Right atrium auricular region (tissue), 2 donors: ENCODE results near the gene TMEM63C. TPM values are rescaled to one million over a fixed set of nuclear protein-coding genes. Genes with fewer than 3 reads are reported as not detected.
A peak's percentile ranks its signal among the peaks of the same experiment; 100 is the strongest.

Experiments used
- DNase-seq: peaks from one replicate; pipeline ENCODE4 v3.0.0-alpha.2; 2019; ENCODE audit warnings: low spot score
- H3K27ac ChIP-seq, 2 donors: fragments of 200-600 bp; sonication (generic); 1 replicate in 1 of 2; 2 replicates in 1 of 2; pipeline ENCODE4 v1.5.1; 2016 to 2019
- H3K27me3 ChIP-seq, 2 donors: fragments of 200-600 bp; sonication (generic); one replicate each; pipeline versions ENCODE4 v1.5.1 to v1.6.0; 2017 to 2019
- H3K36me3 ChIP-seq: fragments of 200-600 bp; sonication (generic); one replicate; pipeline ENCODE4 v1.5.1; 2016
- H3K4me1 ChIP-seq, 2 donors: fragments of 200-600 bp; sonication (generic); one replicate each; pipeline versions ENCODE4 v1.5.1 to v1.6.0; 2017 to 2019
- H3K4me3 ChIP-seq, 2 donors: fragments of 200-600 bp; sonication (generic); 1 replicate in 1 of 2; 2 replicates in 1 of 2; pipeline ENCODE4 v1.5.1; 2017 to 2019; ENCODE audit warnings: mild to moderate bottlenecking in 1 of 2, moderate library complexity in 1 of 2
- H3K9me3 ChIP-seq, 2 donors: fragments of 200-600 bp; sonication (generic); one replicate each; pipeline ENCODE4 v1.5.1; 2019
- CTCF ChIP-seq, 2 donors: fragments of 200-600 bp; sonication (generic); IDR thresholded peaks; one replicate each; pipeline ENCODE4 v1.5.1; 2019; ENCODE audit warnings: antibody characterized with exemption in 2 of 2
- total RNA-seq, 2 donors: library from RNA; depleted of rRNA; stranded (reverse); fragments of >200 nt; gene quantifications; one replicate each; pipeline ENCODE4 v1.1.0, GENCODE V29; 2016

TMEM63C gene
- total RNA-seq, 2 donors from 2014 or later, result 0.04 TPM; not detected in 1

DNA sequence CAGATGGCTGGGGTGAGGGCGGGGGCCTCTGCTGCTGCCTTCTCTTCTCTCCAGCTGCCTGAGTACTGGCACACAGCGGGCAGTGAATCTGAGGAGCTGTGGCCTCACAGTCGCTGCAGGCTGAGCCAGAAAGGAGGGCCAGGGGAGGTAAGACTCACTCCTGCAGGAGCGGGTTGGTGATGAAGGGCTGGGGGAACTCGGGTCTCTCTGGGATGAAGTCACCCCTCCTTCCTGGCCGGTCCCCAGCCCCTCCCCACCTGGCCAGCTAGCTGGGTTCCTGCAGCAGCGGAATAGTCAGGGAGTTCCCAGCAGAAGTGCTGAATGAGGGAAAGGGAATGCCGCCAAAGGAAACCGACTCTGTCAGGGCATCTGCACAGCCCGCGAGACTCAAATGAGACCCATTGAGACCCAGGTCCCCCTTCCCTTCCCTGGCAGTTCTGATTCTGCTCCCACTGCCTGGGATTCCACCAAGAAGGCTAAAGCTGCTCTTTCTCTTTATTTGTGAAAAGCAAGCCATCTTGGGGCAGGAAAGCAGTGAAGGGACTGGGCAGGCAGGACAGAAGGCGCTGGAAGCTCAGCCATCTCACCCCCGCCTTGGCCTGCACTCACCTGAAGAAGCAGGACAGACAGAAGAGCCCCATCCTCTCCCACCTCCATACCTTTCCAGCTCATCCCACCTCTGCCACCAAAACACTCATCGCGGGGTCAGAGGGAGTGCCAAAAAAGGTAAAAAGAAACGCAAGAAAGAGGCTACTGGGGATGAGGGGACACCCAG, 84.2 kb downstream of the TMEM63C start:
- Histone ChIP-seq H3K36me3 (no peaks in the 10 kb centered on the region), H3K27me3 (peaks cover 0 to 4% of the 10 kb centered on the region in 2 donors), H3K4me1 (no peaks in the 10 kb centered on the region)

DNA sequence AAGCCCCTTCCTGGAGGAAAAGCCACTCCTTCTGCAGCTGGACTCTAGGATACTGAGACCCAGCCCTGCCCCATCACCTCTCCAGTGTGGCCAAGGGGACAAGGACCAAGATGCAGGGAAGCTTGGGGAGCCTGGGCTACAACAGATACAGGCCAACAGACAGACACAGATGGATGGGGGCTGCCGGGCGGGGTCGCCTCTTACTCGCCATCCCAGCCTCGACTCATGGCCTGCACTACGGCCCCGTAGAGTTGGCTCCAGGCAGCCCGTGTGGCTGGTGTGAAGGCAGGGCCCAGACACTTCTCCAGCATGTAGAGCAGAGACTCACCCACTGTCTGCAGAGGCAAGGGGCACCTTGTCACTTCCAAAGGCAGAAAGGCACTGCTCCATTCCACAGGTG, 84.7 kb downstream of the TMEM63C start:
- Histone ChIP-seq H3K4me1 (no peaks in the 10 kb centered on the region), H3K36me3 (no peaks in the 10 kb centered on the region), H3K4me3 (no peak overlapping the region), H3K27me3 (peaks cover 0 to 10% of the 10 kb centered on the region in 2 donors), H3K9me3 (peaks cover 0 to 9% of the 10 kb centered on the region in 2 donors), H3K27ac (no peak overlapping the region)
- no peak for TF ChIP-seq CTCF (IDR thresholded peaks at IDR 0.05)
- no peak for DNase-seq

More for the DNA sequence above, 84.2 kb downstream of the TMEM63C start:
- H3K4me3 ChIP-seq, result no peak overlapping the region
- DNase-seq, result no peak
- peaks cover 0 to 9% of the 10 kb centered on the region in 2 donors for H3K9me3 ChIP-seq
- H3K27ac ChIP-seq, result no peak overlapping the region
- no peak for TF ChIP-seq CTCF (IDR thresholded peaks at IDR 0.05)

DNA sequence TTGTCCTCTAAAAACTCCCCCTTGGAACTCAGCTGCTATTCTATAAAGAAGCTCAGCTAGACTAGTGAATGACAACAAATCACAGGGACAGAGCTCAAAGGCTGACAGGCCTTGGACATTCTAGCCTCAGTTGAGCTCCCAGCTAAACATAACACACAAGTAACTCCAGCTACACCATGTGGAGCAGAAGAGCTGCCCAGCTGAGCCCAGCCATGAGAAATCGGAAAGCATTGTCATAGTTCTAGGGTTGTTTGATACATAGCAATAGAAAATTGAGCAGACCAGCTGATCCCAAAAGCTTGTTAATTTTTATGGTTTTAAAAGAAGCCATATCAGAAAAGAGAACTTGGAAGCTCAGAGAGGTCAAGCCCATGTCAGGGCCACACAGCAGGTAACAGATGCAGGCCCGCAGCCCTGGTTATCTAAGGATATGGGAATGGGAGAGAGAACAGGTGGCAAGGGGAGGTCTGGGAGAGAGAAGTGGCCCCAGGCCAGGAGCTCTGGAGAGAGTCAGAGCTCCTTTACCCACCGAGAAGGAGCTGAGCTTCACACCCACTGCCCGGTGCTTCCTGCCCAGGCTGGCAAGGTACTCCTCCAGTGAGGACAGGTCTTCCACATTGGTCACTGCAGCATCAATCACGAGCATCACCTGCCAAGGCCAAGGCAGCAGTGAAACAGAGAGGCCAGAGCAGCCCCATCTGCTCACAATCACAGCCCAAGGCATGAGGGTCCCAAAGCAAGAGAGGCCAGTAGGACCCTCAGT, 86.5 kb downstream of the TMEM63C start:
- Histone ChIP-seq H3K27ac (no peak overlapping the region), H3K4me3 (no peak overlapping the region), H3K36me3 (no peaks in the 10 kb centered on the region), H3K4me1 (no peaks in the 10 kb centered on the region), H3K9me3 (peaks cover 0 to 9% of the 10 kb centered on the region in 2 donors), H3K27me3 (peaks cover 0 to 10% of the 10 kb centered on the region in 2 donors)
- TF ChIP-seq CTCF (IDR thresholded peaks at IDR 0.05), result no peak
- no peak for DNase-seq

GRCh38 chr14:77268989-77269600, 87.5 kb downstream of the TMEM63C start:
- TF ChIP-seq CTCF (IDR thresholded peaks at IDR 0.05), result no peak
- Histone ChIP-seq H3K27me3 (peaks cover 0 to 10% of the 10 kb centered on the region in 2 donors), H3K4me3 (no peak overlapping the region)

GRCh38 chr14:77270361-77271112, 88.9 kb downstream of the TMEM63C start:
- Histone ChIP-seq H3K4me1 (no peaks in the 10 kb centered on the region), H3K27me3 (peaks cover 0 to 10% of the 10 kb centered on the region in 2 donors), H3K27ac (no peak overlapping the region), H3K36me3 (no peaks in the 10 kb centered on the region), H3K9me3 (peaks cover 0 to 15% of the 10 kb centered on the region in 2 donors), H3K4me3 (peak overlapping the region in 1 of 2 donors; percentile 15)
- no peak for TF ChIP-seq CTCF (IDR thresholded peaks at IDR 0.05)
- no peak for DNase-seq

More at GRCh38 chr14:77268989-77269600, 87.5 kb downstream of the TMEM63C start:
- no peak overlapping the region for H3K27ac ChIP-seq
- no peak for DNase-seq
- no peaks in the 10 kb centered on the region for H3K4me1 ChIP-seq
- H3K36me3 ChIP-seq, result no peaks in the 10 kb centered on the region
- H3K9me3 ChIP-seq, result peaks cover 0 to 15% of the 10 kb centered on the region in 2 donors
